ENCODE data around the gene MYO5C. TPM values are rescaled to one million over a fixed set of nuclear protein-coding genes. Genes with fewer than 3 reads are reported as not detected.

Gene MYO5C
- total and polyA plus RNA-seq, 2 of the 8 experiments (the other 6 are each of a cell fraction or from before 2014, with no cell fraction given), result 8.2 to 26.7 TPM

DNA sequence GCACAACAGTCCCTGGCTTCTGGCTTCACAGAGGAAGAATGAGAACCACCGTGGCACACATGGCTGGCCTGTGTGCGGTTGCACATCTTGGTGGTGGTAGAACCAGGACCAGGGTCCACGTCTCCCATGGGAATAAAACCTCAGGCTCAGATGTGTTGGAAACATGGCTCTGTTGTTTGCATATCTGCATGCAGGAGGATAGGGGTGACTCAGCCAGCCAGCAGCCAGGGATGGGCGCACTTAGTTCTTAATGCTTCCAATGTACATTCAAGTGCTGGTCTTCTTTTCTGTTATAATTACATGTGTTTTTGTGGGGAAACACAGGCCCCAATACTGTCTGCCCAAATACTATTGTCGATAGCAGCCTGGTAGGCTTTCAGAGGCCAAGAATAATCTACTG is 147.2 kb downstream of the MYO5C start:
- Histone ChIP-seq H2BK5ac (ENCODE audit: low read depth, low read length) (no peak overlapping the region), H3K56ac (replicated peaks; ENCODE audit: insufficient read length, low read depth, low read length) (no peak overlapping the region), H4K5ac (ENCODE audit: insufficient read length, low read depth, low read length) (no peak overlapping the region)

More for the DNA sequence above, 147.2 kb downstream of the MYO5C start:
- H3K4me1 ChIP-seq (replicated peaks in 1 of 4; ENCODE audit: control insufficient read depth in 3 of 4, insufficient read depth in 4 of 4, low read length in 3 of 4), result no peaks in the 10 kb centered on the region
- H3K14ac ChIP-seq (ENCODE audit: insufficient read length), result no peak overlapping the region
- no peak overlapping the region for H2AFZ ChIP-seq (ENCODE audit: low read length)
- H3K79me2 ChIP-seq (ENCODE audit: control insufficient read depth in 1 of 2, insufficient read depth in 2 of 2, low read length in 2 of 2), result no peaks in the 10 kb centered on the region
- ChIA-PET CTCF (ENCODE audit: partially characterized antibody) (interaction anchor here (1.0 to 9.5 kb wide), 3 partner anchors 10 to 36 kb away, joined by 3 to 41 read pairs (median 3); no protein-coding TSS in a partner anchor), POLR2A (ENCODE audit: partially characterized antibody) (no interaction called here)
- no peak overlapping the region for H3K4me2 ChIP-seq (ENCODE audit: insufficient read depth in 1 of 2, low read depth in 2 of 2, low read length in 2 of 2)
- H3K18ac ChIP-seq (ENCODE audit: extremely low read depth, low read length), result no peak overlapping the region
- H2BK120ac ChIP-seq (replicated peaks; ENCODE audit: low read depth, low read length), result no peak overlapping the region
- no peaks in the 10 kb centered on the region for H3K23me2 ChIP-seq (ENCODE audit: low read depth, low read length)
- no peaks in the 10 kb centered on the region for H3K79me1 ChIP-seq (ENCODE audit: low read depth, low read length)
- H4K91ac ChIP-seq (replicated peaks; ENCODE audit: insufficient read length, low read length), result no peak overlapping the region
- no peak overlapping the region for H2BK15ac ChIP-seq (ENCODE audit: low read length)
- H3K36me3 ChIP-seq (ENCODE audit: control insufficient read depth in 2 of 4, insufficient read depth in 4 of 4, low read length in 3 of 4), result peaks cover 3 to 24% (median 19%) of the 10 kb centered on the region in 4 experiments; a peak in 6 of 8 replicates
- DNase-seq (ENCODE audit: low read depth in 1 of 2, low spot score in 2 of 2), result peak in 1 of 2 experiments; percentile 33
- no peak overlapping the region for H3K9ac ChIP-seq (replicated peaks in 1 of 4; ENCODE audit: extremely low read depth in 1 of 4, low read depth in 3 of 4, low read length in 3 of 4)
- H3K27me3 ChIP-seq (replicated peaks in 1 of 4; ENCODE audit: control insufficient read depth in 3 of 4, extremely low read depth in 1 of 4, insufficient read depth in 3 of 4, low read length in 3 of 4), result no peaks in the 10 kb centered on the region
- no peak for FAIRE-seq
- TF ChIP-seq CTBP2 (IDR thresholded peaks at IDR 0.05; ENCODE audit: borderline replicate concordance, insufficient read depth, insufficient read length, low read length), result no peak
- no peak for TF ChIP-seq JUN (IDR thresholded peaks at IDR 0.05; ENCODE audit: low read depth, low read length)
- TF ChIP-seq KDM4A (IDR thresholded peaks at IDR 0.05; ENCODE audit: low read depth, low read length, severe bottlenecking), result no peak
- no peak for TF ChIP-seq BRCA1 (IDR thresholded peaks at IDR 0.05; ENCODE audit: low read depth, low read length)
- no peak for TF ChIP-seq ASH2L (IDR thresholded peaks at IDR 0.05; ENCODE audit: low read length)
- TF ChIP-seq SP1 (IDR thresholded peaks at IDR 0.05; ENCODE audit: low read depth, low read length), result no peak
- no peak for TF ChIP-seq TCF12 (IDR thresholded peaks at IDR 0.05; ENCODE audit: low read depth, low read length)
- TF ChIP-seq MAFK (IDR thresholded peaks at IDR 0.05; ENCODE audit: low read depth, low read length), result no peak
- no peak for TF ChIP-seq SUZ12 (IDR thresholded peaks at IDR 0.05; ENCODE audit: low read length)
- TF ChIP-seq, protein P1, sequence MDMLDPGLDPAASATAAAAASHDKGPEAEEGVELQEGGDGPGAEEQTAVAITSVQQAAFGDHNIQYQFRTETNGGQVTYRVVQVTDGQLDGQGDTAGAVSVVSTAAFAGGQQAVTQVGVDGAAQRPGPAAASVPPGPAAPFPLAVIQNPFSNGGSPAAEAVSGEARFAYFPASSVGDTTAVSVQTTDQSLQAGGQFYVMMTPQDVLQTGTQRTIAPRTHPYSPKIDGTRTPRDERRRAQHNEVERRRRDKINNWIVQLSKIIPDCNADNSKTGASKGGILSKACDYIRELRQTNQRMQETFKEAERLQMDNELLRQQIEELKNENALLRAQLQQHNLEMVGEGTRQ (IDR thresholded peaks at IDR 0.05; ENCODE audit: low read length), result no peak
- no peaks in the 10 kb centered on the region for H3K9me3 ChIP-seq (ENCODE audit: insufficient read depth in 2 of 2, low read depth in 1 of 2, low read length in 1 of 2)
- no peak overlapping the region for H2AK5ac ChIP-seq (ENCODE audit: low read depth, low read length)
- H3K4ac ChIP-seq (replicated peaks; ENCODE audit: insufficient read length, low read depth, low read length), result no peak overlapping the region
- H3K27ac ChIP-seq (ENCODE audit: low read depth, low read length), result no peak overlapping the region
- H4K20me1 ChIP-seq (replicated peaks in 1 of 2; ENCODE audit: control insufficient read depth in 1 of 2, insufficient read depth in 2 of 2, low read length in 2 of 2), result no peaks in the 10 kb centered on the region
- no peak overlapping the region for H3K4me3 ChIP-seq (ENCODE audit: extremely low read depth in 1 of 4, insufficient read depth in 2 of 4, low read depth in 3 of 4, low read length in 4 of 4)
- H4K8ac ChIP-seq (ENCODE audit: extremely low read depth, insufficient read depth, low read length), result no peak overlapping the region
- WGBS, 2 experiments (ENCODE audit: extremely low coverage in 1 of 2, insufficient coverage in 1 of 2, insufficient read length in 1 of 2, insufficient replicate concordance in 2 of 2, low coverage in 1 of 2, low lambda C conversion rate in 2 of 2, missing lambda C conversion rate in 1 of 2), result 95% methylated on average over 5 of the region's 5 CpGs; no CpG with 5 or more reads in 1 of the 2 experiments
- H3K23ac ChIP-seq (ENCODE audit: insufficient read length), result no peak overlapping the region
- no peak overlapping the region for H2BK20ac ChIP-seq (ENCODE audit: low read length)
- H2BK12ac ChIP-seq (ENCODE audit: low read depth, low read length), result no peak overlapping the region

All from H1 (cell line).